NCI-H460 (cell line): ENCODE data around the gene OLIG2. TPM values are rescaled to one million over a fixed set of nuclear protein-coding genes. Genes with fewer than 3 reads are reported as not detected.

Experiments
- DNase-seq: peaks from one replicate; pipeline ENCODE4 v3.0.0-alpha.2; 2016; ENCODE audit warnings: low read depth; ENCODE audit errors: extremely low read depth
- total RNA-seq: library from RNA; depleted of rRNA; stranded (reverse); fragments of >200 nt; shearing (Covaris generic); gene quantifications from 2 replicates; pipeline ENCODE4 v1.2.3, GENCODE V29; 2014

OLIG2 gene
- total RNA-seq, 1 experiment from 2014 or later, result not detected

DNA sequence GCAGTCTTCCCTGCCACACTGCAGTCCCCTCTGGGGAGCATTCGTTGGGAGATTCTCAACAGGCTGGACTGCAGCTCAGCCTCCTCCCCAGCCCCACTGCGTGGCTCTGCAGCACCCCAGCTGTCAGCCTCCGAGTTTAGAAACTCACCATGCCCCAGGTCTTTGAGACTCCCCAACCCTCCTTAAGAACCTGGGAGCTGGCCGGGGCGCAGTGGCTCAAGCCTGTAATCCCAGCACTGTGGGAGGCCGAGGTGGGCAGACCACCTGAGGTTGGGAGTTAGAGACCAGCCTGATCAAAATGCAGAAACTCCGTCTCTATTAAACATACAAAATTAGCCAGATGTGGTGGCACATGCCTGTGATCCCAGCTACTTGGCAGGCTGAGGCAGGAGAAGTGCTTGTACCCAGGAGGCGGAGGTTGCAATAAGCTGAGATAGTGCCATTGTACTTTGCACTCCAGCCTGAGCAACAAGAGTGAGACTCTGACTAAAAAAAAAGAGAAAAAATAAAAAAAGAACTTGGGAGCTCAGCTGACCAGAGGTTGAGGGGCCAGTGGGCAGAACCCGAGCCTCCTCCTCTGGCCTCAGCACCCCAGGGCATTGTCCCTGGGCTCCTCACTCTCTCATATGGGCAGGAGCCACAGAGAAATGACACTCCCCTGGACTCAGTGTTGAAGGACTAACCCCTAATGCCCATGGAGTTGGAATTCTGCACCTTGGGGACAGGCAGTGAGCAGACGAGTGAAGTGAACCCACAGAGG lies 5.6 kb downstream of the OLIG2 start:
- DNase-seq, result no peak

- no peak for DNase-seq
Observed at GRCh38 chr21:33032434-33033047, 6.8 kb downstream of the OLIG2 start.

- no peak for DNase-seq
Observed at GRCh38 chr21:33033094-33033951, 7.6 kb downstream of the OLIG2 start.

- no peak for DNase-seq
Observed at GRCh38 chr21:33033961-33034413, 8.3 kb downstream of the OLIG2 start.

DNA sequence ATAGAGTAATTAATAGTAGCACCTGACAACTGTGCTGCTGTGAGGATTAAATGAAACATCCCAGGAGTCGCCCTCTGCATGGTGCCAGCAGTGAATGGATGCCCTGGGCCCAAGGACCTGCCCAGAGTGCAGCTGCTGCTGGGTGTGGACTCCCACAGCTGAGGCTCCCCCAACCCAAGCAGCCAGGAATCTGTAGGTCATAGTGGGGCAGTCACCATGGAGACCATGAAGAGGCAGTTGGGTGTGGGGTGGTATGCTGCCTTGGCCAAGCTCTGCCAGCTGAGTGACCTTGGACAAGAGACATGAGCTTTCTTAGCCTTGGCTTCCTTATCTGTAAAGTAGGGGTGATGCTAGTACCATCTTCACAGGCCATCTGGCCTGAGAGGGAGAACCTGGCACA lies 9.4 kb downstream of the OLIG2 start:
- DNase-seq, result no peak

DNA sequence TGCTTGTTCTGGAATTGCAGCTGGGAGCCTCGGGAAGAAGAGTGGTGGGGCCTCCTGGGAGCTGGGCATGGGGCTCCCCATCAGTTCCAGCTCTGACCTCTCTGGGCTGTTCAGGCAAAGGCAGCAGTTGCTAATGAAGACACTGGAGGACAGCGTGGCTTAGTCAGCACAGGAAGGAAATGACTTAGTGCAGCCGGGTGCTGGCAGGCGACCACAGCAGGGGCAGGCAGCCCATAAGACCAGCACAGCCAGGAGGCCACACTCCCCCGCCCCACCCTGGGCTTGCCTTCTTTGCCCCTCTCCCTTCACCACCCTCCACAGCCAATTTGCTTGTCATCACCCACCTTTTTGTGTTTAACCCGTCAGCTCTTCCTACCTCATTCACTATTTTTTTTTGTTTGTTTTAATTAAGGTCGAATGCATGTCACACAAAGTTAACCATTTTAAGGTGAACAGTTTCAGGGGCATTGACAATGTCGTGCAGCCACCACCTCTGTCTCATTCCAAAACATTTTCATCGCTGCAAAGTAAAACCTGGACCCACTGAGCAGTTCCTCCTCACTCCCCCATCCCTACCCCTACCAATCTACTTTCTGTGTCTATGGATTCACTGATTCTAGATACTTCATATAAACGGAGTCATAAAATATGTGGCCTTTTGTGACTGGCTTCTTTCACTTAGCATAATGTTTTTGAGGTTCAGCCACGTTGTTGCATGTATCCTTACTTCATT lies 10.9 kb downstream of the OLIG2 start:
- DNase-seq, result no peak

GRCh38 chr21:33037501-33037900 lies 11.8 kb downstream of the OLIG2 start:
- DNase-seq, result no peak

DNA sequence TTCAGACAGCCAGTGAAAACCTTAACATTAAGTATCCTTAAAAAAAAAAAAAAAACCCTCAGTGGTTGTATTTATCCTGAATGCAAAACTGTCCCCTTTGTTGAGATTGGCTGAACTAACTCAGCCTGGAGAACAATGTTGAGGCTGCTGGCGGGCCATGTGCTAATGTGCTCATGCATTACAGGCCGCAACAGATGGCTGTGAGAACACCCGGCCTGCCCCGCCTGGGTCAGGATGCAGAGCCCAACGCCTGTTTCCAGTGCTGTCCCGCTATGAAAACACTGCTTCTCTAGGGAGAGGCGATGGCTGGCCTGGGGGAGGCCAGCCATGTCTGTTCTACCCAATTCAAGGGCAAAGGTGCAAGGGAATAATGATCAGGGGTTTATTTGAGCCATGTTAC lies 13.8 kb downstream of the OLIG2 start:
- DNase-seq, result no peak

DNA sequence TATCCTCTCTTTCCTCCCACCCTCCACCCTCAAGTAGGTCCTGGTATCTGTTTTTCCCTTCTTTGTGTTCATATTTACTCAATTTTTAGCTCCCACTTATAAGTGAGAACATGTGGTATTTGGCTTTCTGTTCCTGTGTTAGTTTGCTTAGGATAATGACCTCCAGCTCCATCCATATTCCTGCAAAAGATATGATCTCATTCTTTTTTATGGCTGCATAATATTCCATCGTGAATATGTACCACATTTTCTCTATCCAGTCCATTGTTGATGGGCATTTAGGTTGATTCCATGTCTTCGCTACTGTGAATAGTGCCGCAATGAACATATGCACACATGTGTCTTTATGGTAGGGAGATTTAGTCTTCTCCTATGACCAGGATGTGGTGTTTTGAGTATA lies 14.5 kb downstream of the OLIG2 start:
- DNase-seq, result no peak

- no peak for DNase-seq
Observed at GRCh38 chr21:33041981-33042380, 16.2 kb downstream of the OLIG2 start.

- DNase-seq, result no peak
Observed at GRCh38 chr21:33042812-33043211, 17.1 kb downstream of the OLIG2 start.

- no peak for DNase-seq
Observed at GRCh38 chr21:33046455-33046854, 20.7 kb downstream of the OLIG2 start.

DNA sequence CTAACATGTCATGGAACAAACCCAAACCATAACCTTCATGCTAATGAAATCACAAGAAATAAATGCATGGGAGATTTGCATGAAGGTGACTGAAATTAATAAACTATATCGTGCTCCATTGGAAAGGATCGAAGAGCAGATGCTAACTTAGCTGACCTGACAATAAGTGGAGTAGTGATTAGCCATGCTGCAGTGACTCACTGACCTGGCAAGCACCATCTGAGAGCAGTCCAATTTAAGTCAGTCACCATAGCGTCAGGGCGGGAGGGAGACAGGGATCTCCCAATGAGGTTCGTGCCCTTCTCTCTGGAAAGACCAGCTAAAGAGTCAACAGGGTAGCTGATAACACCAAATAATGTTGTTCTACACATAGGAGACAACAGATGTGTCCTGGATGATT lies 21.5 kb downstream of the OLIG2 start:
- no peak for DNase-seq

GRCh38 chr21:33051925-33052324 lies 26.2 kb downstream of the OLIG2 start:
- no peak for DNase-seq

DNA sequence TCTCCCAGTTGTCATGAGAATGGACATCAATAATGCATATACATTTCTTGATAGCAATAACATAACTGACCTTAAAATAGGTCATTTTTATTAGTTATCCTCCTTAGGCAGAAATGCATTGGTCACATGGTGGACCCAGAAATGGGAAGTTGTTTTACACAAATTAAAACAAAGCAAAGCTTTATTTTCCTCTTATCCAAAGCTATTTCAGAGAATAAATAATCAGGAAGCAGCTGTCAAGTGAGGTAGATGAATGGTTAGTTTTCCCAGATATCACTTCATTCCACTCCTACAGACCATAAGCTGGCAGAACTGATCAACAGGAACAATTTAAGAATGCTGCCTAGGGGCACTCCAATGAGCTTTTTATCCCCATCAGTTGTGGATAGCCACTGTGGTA lies 28.2 kb downstream of the OLIG2 start:
- DNase-seq, result no peak

DNA sequence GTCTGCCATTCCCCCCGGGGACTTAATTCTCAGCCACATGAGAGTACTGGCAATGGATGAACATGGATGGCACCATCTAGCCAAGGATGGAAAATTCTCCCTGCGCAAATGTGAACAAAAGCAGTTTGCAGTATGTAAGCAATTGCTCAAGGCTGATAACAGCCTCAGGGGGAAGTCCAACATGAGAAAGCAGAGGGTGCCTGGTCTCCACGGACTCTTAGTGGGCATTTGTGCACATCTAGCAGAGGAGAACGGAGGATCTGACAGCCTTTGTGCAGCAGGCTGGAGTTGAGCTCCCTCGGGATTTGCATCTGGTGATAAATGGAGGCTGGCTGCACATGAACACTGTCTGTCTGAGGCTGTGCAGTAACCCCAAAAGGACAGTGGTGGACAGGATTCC lies 30.3 kb downstream of the OLIG2 start:
- no peak for DNase-seq

GRCh38 chr21:33057385-33057940 lies 31.7 kb downstream of the OLIG2 start:
- DNase-seq, result no peak

DNA sequence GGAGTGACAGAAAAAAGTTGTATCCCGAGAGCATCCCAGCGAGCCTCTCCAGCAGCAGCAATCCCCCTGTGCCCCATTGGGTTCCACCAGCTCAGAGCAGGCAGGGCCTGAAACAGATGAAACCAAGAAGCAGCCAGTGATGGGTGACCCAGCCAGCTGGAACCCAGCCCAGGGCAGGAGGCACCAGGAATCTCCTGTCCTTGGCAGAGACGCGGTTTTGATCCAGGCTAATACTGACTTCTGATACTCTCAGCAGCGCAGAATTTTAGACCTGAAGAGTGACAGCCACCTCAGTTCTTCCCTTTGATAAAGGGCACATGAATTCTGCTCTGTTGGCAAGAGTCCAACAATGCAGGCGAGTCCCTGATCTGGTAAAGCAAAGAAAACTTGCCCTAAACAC lies 32.8 kb downstream of the OLIG2 start:
- DNase-seq, result no peak

DNA sequence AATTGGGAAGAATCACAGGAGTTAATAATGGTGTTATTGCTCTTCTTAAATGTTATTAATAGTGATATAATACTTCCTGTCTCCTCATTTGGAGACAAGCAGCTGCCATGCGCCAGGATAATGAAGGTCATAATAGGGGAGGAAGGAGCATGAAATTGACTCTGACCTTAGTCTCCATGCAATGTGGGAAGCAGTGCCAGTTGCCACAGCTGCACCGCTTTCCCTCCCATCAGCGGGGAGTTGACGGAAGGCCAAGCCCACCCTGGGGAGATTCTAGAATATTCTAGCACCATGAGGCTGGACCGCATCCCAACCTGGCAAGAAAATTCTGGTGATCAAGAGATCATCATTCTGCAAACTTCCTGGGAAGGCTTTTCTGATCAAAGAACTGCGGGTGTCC lies 33.2 kb downstream of the OLIG2 start:
- no peak for DNase-seq

- DNase-seq, result no peak
Observed at GRCh38 chr21:33059380-33059841, 33.7 kb downstream of the OLIG2 start.
